ENCODE data around the gene ACTR3. TPM values are rescaled to one million over a fixed set of nuclear protein-coding genes. Genes with fewer than 3 reads are reported as not detected.
"Not testable (repeated sequence)": the region's sequence is repeated elsewhere in the genome, so short reads cannot be mapped to it uniquely, and the experiment has no call there.

The ACTR3 gene
- polyA plus RNA-seq (2013, experiment 1 of 2), result 100 TPM
- 99.4 TPM for polyA plus RNA-seq (2013, experiment 2 of 2)

- under 1% methylated on average over 51 of the region's 51 CpGs for WGBS
- peak within 1 kb of the TSS; percentile 99 for H3K9ac ChIP-seq (ENCODE audit: low read depth, low read length)
- no peaks in the 10 kb centered on the region for H3K27me3 ChIP-seq (ENCODE audit: insufficient read depth, low read length)
- H3K4me1 ChIP-seq (ENCODE audit: insufficient read depth, low read length), result peaks cover 33% of the 10 kb centered on the region
- H3K4me3 ChIP-seq (ENCODE audit: low read length), result peak within 1 kb of the TSS; percentile 97
- peak within 1 kb of the TSS; percentile 99 for H3K27ac ChIP-seq (ENCODE audit: low read depth, low read length)
- no peaks in the 10 kb centered on the region for H3K9me3 ChIP-seq (ENCODE audit: insufficient read depth, low read depth, low read length)
- no peaks in the 10 kb centered on the region for H3K36me3 ChIP-seq (ENCODE audit: insufficient read depth, low read length)
Measured at GRCh38 chr2:113889471-113890252, at the start of gene ACTR3. TSS of gene ACTR3 (plus strand) at chr2:113890089. CDS start at chr2:113890280, 191 bp downstream.

GRCh38 chr2:113840518-113840917, 49.4 kb upstream of the ACTR3 start:
- H3K4me3 ChIP-seq (ENCODE audit: low read length), result no peak overlapping the region
- H3K36me3 ChIP-seq (ENCODE audit: insufficient read depth, low read length), result no peaks in the 10 kb centered on the region
- WGBS, result 69% methylated on average over 6 of the region's 7 CpGs
- H3K9me3 ChIP-seq (ENCODE audit: insufficient read depth, low read depth, low read length), result no peaks in the 10 kb centered on the region
- no peaks in the 10 kb centered on the region for H3K27me3 ChIP-seq (ENCODE audit: insufficient read depth, low read length)
- peaks cover 7% of the 10 kb centered on the region; the same call in 1 of the 2 replicates for H3K4me1 ChIP-seq (ENCODE audit: insufficient read depth, low read length)
- H3K9ac ChIP-seq (ENCODE audit: low read depth, low read length), result no peak overlapping the region
- peak overlapping the region; percentile 41; the same call in 1 of the 2 replicates for H3K27ac ChIP-seq (ENCODE audit: low read depth, low read length)

- Histone ChIP-seq H3K27ac (ENCODE audit: low read depth, low read length) (no peak overlapping the region), H3K9me3 (ENCODE audit: insufficient read depth, low read depth, low read length) (peaks cover 2% of the 10 kb centered on the region; the same call in 1 of the 2 replicates), H3K36me3 (ENCODE audit: insufficient read depth, low read length) (no peaks in the 10 kb centered on the region), H3K27me3 (ENCODE audit: insufficient read depth, low read length) (no peaks in the 10 kb centered on the region), H3K4me3 (ENCODE audit: low read length) (no peak overlapping the region), H3K9ac (ENCODE audit: low read depth, low read length) (no peak overlapping the region), H3K4me1 (ENCODE audit: insufficient read depth, low read length) (peaks cover 7% of the 10 kb centered on the region; the same call in 1 of the 2 replicates)
- WGBS, result 88% methylated on average over 13 of the region's 14 CpGs
Measured at GRCh38 chr2:113842919-113843736, 46.8 kb upstream of the ACTR3 start.

- not testable (repeated sequence) for H3K4me1 ChIP-seq (ENCODE audit: insufficient read depth, low read length); H3K4me3 ChIP-seq (ENCODE audit: low read length); H3K9me3 ChIP-seq (ENCODE audit: insufficient read depth, low read depth, low read length); H3K9ac ChIP-seq (ENCODE audit: low read depth, low read length); H3K27me3 ChIP-seq (ENCODE audit: insufficient read depth, low read length); H3K36me3 ChIP-seq (ENCODE audit: insufficient read depth, low read length); H3K27ac ChIP-seq (ENCODE audit: low read depth, low read length)
- WGBS, result 96% methylated on average over 4 of the region's 4 CpGs
Measured at GRCh38 chr2:113843737-113844050, 46.2 kb upstream of the ACTR3 start.

- H3K27ac ChIP-seq (ENCODE audit: low read depth, low read length), result no peak overlapping the region
- WGBS, result 92% methylated on average over 1 of the region's 3 CpGs
Measured at GRCh38 chr2:113845261-113845660, 44.6 kb upstream of the ACTR3 start.

GRCh38 chr2:113845796-113846195, 44.1 kb upstream of the ACTR3 start:
- H3K4me1 ChIP-seq (ENCODE audit: insufficient read depth, low read length); H3K36me3 ChIP-seq (ENCODE audit: insufficient read depth, low read length); H3K9me3 ChIP-seq (ENCODE audit: insufficient read depth, low read depth, low read length); H3K27me3 ChIP-seq (ENCODE audit: insufficient read depth, low read length); H3K4me3 ChIP-seq (ENCODE audit: low read length); H3K27ac ChIP-seq (ENCODE audit: low read depth, low read length); H3K9ac ChIP-seq (ENCODE audit: low read depth, low read length): not testable (repeated sequence)
- WGBS, result 93% methylated on average over 4 of the region's 4 CpGs

More at GRCh38 chr2:113845261-113845660, 44.6 kb upstream of the ACTR3 start:
- peaks cover 7% of the 10 kb centered on the region; the same call in 1 of the 2 replicates for H3K4me1 ChIP-seq (ENCODE audit: insufficient read depth, low read length)
- H3K9ac ChIP-seq (ENCODE audit: low read depth, low read length), result no peak overlapping the region
- H3K27me3 ChIP-seq (ENCODE audit: insufficient read depth, low read length), result no peaks in the 10 kb centered on the region
- peaks cover 2% of the 10 kb centered on the region; the same call in 1 of the 2 replicates for H3K9me3 ChIP-seq (ENCODE audit: insufficient read depth, low read depth, low read length)
- no peak overlapping the region for H3K4me3 ChIP-seq (ENCODE audit: low read length)
- no peaks in the 10 kb centered on the region for H3K36me3 ChIP-seq (ENCODE audit: insufficient read depth, low read length)

- no peaks in the 10 kb centered on the region for H3K27me3 ChIP-seq (ENCODE audit: insufficient read depth, low read length)
- H3K27ac ChIP-seq (ENCODE audit: low read depth, low read length), result no peak overlapping the region
- peaks cover 2% of the 10 kb centered on the region; the same call in 1 of the 2 replicates for H3K9me3 ChIP-seq (ENCODE audit: insufficient read depth, low read depth, low read length)
- H3K36me3 ChIP-seq (ENCODE audit: insufficient read depth, low read length), result no peaks in the 10 kb centered on the region
- H3K4me1 ChIP-seq (ENCODE audit: insufficient read depth, low read length), result 0 out of 2 replicates have a peak, but pooled peaks cover under 1% of the 10 kb centered on the region
- H3K4me3 ChIP-seq (ENCODE audit: low read length), result no peak overlapping the region
- H3K9ac ChIP-seq (ENCODE audit: low read depth, low read length), result no peak overlapping the region
- 97% methylated on average over 2 of the region's 2 CpGs for WGBS
Measured at GRCh38 chr2:113846429-113846828, 43.5 kb upstream of the ACTR3 start.

GRCh38 chr2:113847144-113847543, 42.7 kb upstream of the ACTR3 start:
- Histone ChIP-seq H3K4me1 (ENCODE audit: insufficient read depth, low read length) (no peaks in the 10 kb centered on the region), H3K27me3 (ENCODE audit: insufficient read depth, low read length) (no peaks in the 10 kb centered on the region), H3K9me3 (ENCODE audit: insufficient read depth, low read depth, low read length) (peaks cover 2% of the 10 kb centered on the region; the same call in 1 of the 2 replicates), H3K9ac (ENCODE audit: low read depth, low read length) (no peak overlapping the region), H3K27ac (ENCODE audit: low read depth, low read length) (no peak overlapping the region), H3K36me3 (ENCODE audit: insufficient read depth, low read length) (no peaks in the 10 kb centered on the region), H3K4me3 (ENCODE audit: low read length) (no peak overlapping the region)
- WGBS, result 92% methylated on average over 4 of the region's 4 CpGs

GRCh38 chr2:113848758-113849415, 41.0 kb upstream of the ACTR3 start:
- no peak overlapping the region for H3K27ac ChIP-seq (ENCODE audit: low read depth, low read length)
- H3K4me3 ChIP-seq (ENCODE audit: low read length), result no peak overlapping the region
- no peaks in the 10 kb centered on the region for H3K4me1 ChIP-seq (ENCODE audit: insufficient read depth, low read length)
- H3K27me3 ChIP-seq (ENCODE audit: insufficient read depth, low read length), result no peaks in the 10 kb centered on the region
- H3K9ac ChIP-seq (ENCODE audit: low read depth, low read length), result no peak overlapping the region
- H3K36me3 ChIP-seq (ENCODE audit: insufficient read depth, low read length), result no peaks in the 10 kb centered on the region
- peaks cover 2% of the 10 kb centered on the region; the same call in 1 of the 2 replicates for H3K9me3 ChIP-seq (ENCODE audit: insufficient read depth, low read depth, low read length)
- WGBS, result 90% methylated on average over 6 of the region's 6 CpGs

GRCh38 chr2:113850687-113851086, 39.2 kb upstream of the ACTR3 start:
- Histone ChIP-seq H3K36me3 (ENCODE audit: insufficient read depth, low read length) (no peaks in the 10 kb centered on the region), H3K4me1 (ENCODE audit: insufficient read depth, low read length) (no peaks in the 10 kb centered on the region), H3K9ac (ENCODE audit: low read depth, low read length) (no peak overlapping the region), H3K27ac (ENCODE audit: low read depth, low read length) (no peak overlapping the region), H3K4me3 (ENCODE audit: low read length) (no peak overlapping the region), H3K9me3 (ENCODE audit: insufficient read depth, low read depth, low read length) (peaks cover 2% of the 10 kb centered on the region; the same call in 1 of the 2 replicates), H3K27me3 (ENCODE audit: insufficient read depth, low read length) (no peaks in the 10 kb centered on the region)
- WGBS, result 92% methylated on average over 3 of the region's 3 CpGs

GRCh38 chr2:113851640-113852039, 38.2 kb upstream of the ACTR3 start:
- H3K36me3 ChIP-seq (ENCODE audit: insufficient read depth, low read length), result no peaks in the 10 kb centered on the region
- H3K4me3 ChIP-seq (ENCODE audit: low read length), result no peak overlapping the region
- H3K27me3 ChIP-seq (ENCODE audit: insufficient read depth, low read length), result no peaks in the 10 kb centered on the region
- no peaks in the 10 kb centered on the region for H3K4me1 ChIP-seq (ENCODE audit: insufficient read depth, low read length)
- no peaks in the 10 kb centered on the region for H3K9me3 ChIP-seq (ENCODE audit: insufficient read depth, low read depth, low read length)
- whole genome bisulfite sequencing, result 80% methylated on average over 3 of the region's 3 CpGs
- H3K9ac ChIP-seq (ENCODE audit: low read depth, low read length), result no peak overlapping the region
- no peak overlapping the region for H3K27ac ChIP-seq (ENCODE audit: low read depth, low read length)
